ENCODE data around the gene LDHD.

The LDHD gene

GRCh38 chr16:75079346-75079926 lies 37.1 kb downstream of the LDHD start:
- no peak for DNase-seq

GRCh38 chr16:75078886-75079285 lies 37.7 kb downstream of the LDHD start:
- no peak for DNase-seq

- DNase-seq: no peak
Measured at GRCh38 chr16:75075688-75076268, 40.8 kb downstream of the LDHD start.

GRCh38 chr16:75074920-75075687 lies 41.5 kb downstream of the LDHD start:
- no peak for DNase-seq

- no peak for DNase-seq
Measured at GRCh38 chr16:75074304-75074793, 42.2 kb downstream of the LDHD start.

- no peak for DNase-seq
Measured at GRCh38 chr16:75073545-75074303, 42.9 kb downstream of the LDHD start.

GRCh38 chr16:75072239-75072947 lies 44.2 kb downstream of the LDHD start:
- DNase-seq: no peak

GRCh38 chr16:75071621-75072020 lies 45.0 kb downstream of the LDHD start:
- no peak for DNase-seq

GRCh38 chr16:75070012-75070841 lies 46.4 kb downstream of the LDHD start:
- DNase-seq: no peak

- DNase-seq: no peak
Measured at GRCh38 chr16:75068085-75069031, 48.2 kb downstream of the LDHD start.

GRCh38 chr16:75066861-75067447 lies 49.6 kb downstream of the LDHD start:
- no peak for DNase-seq

GRCh38 chr16:75065521-75066149 lies 50.9 kb downstream of the LDHD start:
- DNase-seq: no peak

- DNase-seq: no peak
Measured at GRCh38 chr16:75065149-75065505, 51.5 kb downstream of the LDHD start.

GRCh38 chr16:75064403-75065148 lies 52.0 kb downstream of the LDHD start:
- DNase-seq: no peak

- DNase-seq: no peak
Measured at GRCh38 chr16:75063549-75064088, 53.0 kb downstream of the LDHD start.

- DNase-seq: no peak
Measured at GRCh38 chr16:75062976-75063346, 53.6 kb downstream of the LDHD start.

GRCh38 chr16:75062135-75062975 lies 54.2 kb downstream of the LDHD start:
- DNase-seq: no peak

All from NCI-H1048 (cell line).